ENCODE data around the gene GRIP2. TPM values are rescaled to one million over a fixed set of nuclear protein-coding genes. Genes with fewer than 3 reads are reported as not detected.

Gene GRIP2
- total and polyA plus RNA-seq, 9 of the 15 experiments (the other 6 are each of a cell fraction or from before 2014, with no cell fraction given) = 0.01 TPM; not detected in 7

GRCh38 chr3:14497321-14497720 lies 42.8 kb downstream of the GRIP2 start (continued):
- TF ChIP-seq MAZ (CRISPR knock-in tag; conservative IDR thresholded peaks at IDR 0.05 in 1 of 2, IDR thresholded peaks at IDR 0.05 in 1 of 2) = peak in 1 of 2 experiments; percentile 50; a peak in 1 of 4 replicates
- TF ChIP-seq MYC (IDR thresholded peaks at IDR 0.05; ENCODE audit: low read depth, low read length) = peak; percentile 25; the same call in 1 of the 2 replicates
- no peak for TF ChIP-seq MYC (CRISPR knock-in tag; IDR thresholded peaks at IDR 0.05; ENCODE audit: borderline replicate concordance, low read depth)
- peak; percentile 20 to 61; a peak in 2 of 4 replicates for TF ChIP-seq RAD21 (CRISPR knock-in tag; conservative IDR thresholded peaks at IDR 0.05 in 1 of 2, IDR thresholded peaks at IDR 0.05 in 1 of 2)
- peak; percentile 66; the same call in 1 of the 2 replicates for TF ChIP-seq BHLHE40 (IDR thresholded peaks at IDR 0.05; ENCODE audit: low read length)

DNA sequence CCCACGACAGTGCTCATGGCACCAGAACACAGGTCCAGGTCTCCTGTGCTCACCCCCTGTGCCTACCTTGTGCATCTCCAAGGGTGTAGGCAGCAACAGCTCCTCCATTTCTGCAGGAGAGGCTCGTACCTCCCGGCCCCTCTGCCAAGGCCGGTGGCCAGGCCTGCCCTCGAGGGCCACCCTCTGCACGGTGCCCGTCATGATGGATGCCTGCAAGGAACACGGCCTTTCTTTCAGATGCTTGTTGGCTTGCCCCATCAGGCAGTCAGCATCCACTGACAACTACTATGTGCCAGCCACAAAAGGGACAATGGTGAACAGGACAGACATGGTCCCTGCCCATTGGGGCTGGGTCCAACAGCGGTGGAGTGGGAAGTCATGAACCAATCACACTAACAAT lies 43.8 kb downstream of the GRIP2 start:
- Histone ChIP-seq H3K4me2 (ENCODE audit: insufficient read depth, low read length) (no peak overlapping the region), H3K27ac (ENCODE audit: extremely low read depth, low read depth, low read length) (no peak overlapping the region), H3K27me3 (ENCODE audit: control insufficient read depth in 2 of 2, insufficient read depth in 2 of 2, low read length in 2 of 2) (peaks cover 0 to 14% of the 10 kb centered on the region in 2 experiments; a peak in 2 of 5 replicates), H3K9ac (ENCODE audit: insufficient read depth in 1 of 2, low read depth in 2 of 2, low read length in 2 of 2) (peak overlapping the region in 1 of 2 experiments; percentile 39; a peak in 2 of 4 replicates), H3K36me3 (ENCODE audit: control insufficient read depth, insufficient read depth, low read length) (no peaks in the 10 kb centered on the region), H3K4me3 (no peak overlapping the region), H3K79me2 (ENCODE audit: control insufficient read depth, insufficient read depth, low read length) (no peaks in the 10 kb centered on the region), H4K20me1 (replicated peaks; ENCODE audit: control insufficient read depth, insufficient read depth, low read length) (no peaks in the 10 kb centered on the region; the same call in 1 of the 2 replicates), H3K4me1 (replicated peaks in 1 of 2; ENCODE audit: control insufficient read depth in 2 of 2, insufficient read depth in 2 of 2, low read length in 2 of 2) (peaks cover 0 to 12% of the 10 kb centered on the region in 2 experiments; a peak in 2 of 5 replicates), H2AFZ (ENCODE audit: low read depth, low read length) (no peak overlapping the region), H3K9me3 (replicated peaks; ENCODE audit: control insufficient read depth, insufficient read depth, low read depth, low read length) (no peaks in the 10 kb centered on the region), H3K9me1 (ENCODE audit: control insufficient read depth, insufficient read depth, low read length) (no peaks in the 10 kb centered on the region)
- ATAC-seq = no peak
- BruUV-seq (replicated peaks) = no TSS peak
- 28% methylated on average over 9 of the region's 9 CpGs for WGBS (ENCODE audit: insufficient coverage, low coverage, missing lambda C conversion rate)
- ChIA-PET CTCF (ENCODE audit: low intra/inter-chr PET ratio) (interaction anchor here (0.9 kb wide), 1 partner anchor 600 kb away, joined by 3 read pairs; no protein-coding TSS in a partner anchor), POLR2A (interaction anchor here (0.6 kb wide), 1 partner anchor 20 kb away, joined by 3 read pairs; no protein-coding TSS in a partner anchor)
- intact Hi-C loops (cut with micrococcal nuclease) = loop anchor here (2.0 to 10.0 kb wide), 2 partner anchors 294 to 602 kb away; no protein-coding TSS in a partner anchor
- in situ Hi-C loops (cut with MboI) = no loop called here
- no peak for FAIRE-seq
- no peak for DNase-seq (ENCODE audit: extremely low read depth in 1 of 4, low spot score in 3 of 4)
- TF ChIP-seq RREB1 (CRISPR knock-in tag; IDR thresholded peaks at IDR 0.05) = no peak
- TF ChIP-seq ZNF586 (CRISPR knock-in tag; conservative IDR thresholded peaks at IDR 0.05) = no peak
- TF ChIP-seq, protein P1, sequence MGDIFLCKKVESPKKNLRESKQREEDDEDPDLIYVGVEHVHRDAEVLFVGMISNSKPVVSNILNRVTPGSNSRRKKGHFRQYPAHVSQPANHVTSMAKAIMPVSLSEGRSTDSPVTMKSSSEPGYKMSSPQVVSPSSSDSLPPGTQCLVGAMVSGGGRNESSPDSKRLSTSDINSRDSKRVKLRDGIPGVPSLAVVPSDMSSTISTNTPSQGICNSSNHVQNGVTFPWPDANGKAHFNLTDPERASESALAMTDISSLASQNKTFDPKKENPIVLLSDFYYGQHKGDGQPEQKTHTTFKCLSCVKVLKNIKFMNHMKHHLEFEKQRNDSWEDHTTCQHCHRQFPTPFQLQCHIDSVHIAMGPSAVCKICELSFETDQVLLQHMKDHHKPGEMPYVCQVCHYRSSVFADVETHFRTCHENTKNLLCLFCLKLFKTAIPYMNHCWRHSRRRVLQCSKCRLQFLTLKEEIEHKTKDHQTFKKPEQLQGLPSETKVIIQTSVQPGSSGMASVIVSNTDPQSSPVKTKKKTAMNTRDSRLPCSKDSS (IDR thresholded peaks at IDR 0.05; ENCODE audit: low read depth, partially characterized antibody) = no peak
- no peak for TF ChIP-seq SNIP1 (IDR thresholded peaks at IDR 0.05; ENCODE audit: low read depth)
- TF ChIP-seq TARDBP (IDR thresholded peaks at IDR 0.05) = no peak
- TF ChIP-seq PTTG1 (tag; IDR thresholded peaks at IDR 0.05; ENCODE audit: low read depth) = no peak
- no peak for TF ChIP-seq ZNF175 (CRISPR knock-in tag; IDR thresholded peaks at IDR 0.05; ENCODE audit: low read depth)
- no peak for TF ChIP-seq FOXJ2 (tag; IDR thresholded peaks at IDR 0.05)

All from K562 (cell line).